NCI-H146 treated with DMSO at 0.1 percent for 48 hours (cell line): Measurements from ENCODE around the gene NMNAT2.
"Not testable (repeated sequence)": the region's sequence is repeated elsewhere in the genome, so short reads cannot be mapped to it uniquely, and the experiment has no call there.

Experiments
- DNase-seq: peaks from one replicate; lab custom pipeline; 2025; ENCODE audit not compliant: unreplicated experiment; lab: John Stamatoyannopoulos, UW

NMNAT2 gene

DNA sequence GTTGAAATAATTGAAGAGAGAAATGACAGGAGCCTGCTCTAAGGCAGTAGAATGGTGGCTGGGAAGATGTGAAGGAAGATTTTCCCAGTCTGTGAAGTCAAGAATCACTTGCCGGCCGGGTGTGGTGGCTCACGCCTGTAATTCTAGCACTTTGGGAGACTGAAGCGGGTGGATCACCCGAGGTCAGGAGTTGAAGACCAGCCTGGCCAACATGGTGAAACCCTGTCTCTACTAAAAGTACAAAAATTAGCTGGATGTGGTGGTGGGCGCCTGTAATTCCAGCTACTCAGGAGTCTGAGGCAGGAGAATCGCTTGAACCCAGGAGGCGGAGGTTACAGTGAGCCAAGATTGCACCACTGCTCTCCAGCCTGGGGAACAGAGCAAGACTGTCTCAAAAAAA is 177.3 kb downstream of the NMNAT2 start:
- DNase-seq, result not testable (repeated sequence)

DNA sequence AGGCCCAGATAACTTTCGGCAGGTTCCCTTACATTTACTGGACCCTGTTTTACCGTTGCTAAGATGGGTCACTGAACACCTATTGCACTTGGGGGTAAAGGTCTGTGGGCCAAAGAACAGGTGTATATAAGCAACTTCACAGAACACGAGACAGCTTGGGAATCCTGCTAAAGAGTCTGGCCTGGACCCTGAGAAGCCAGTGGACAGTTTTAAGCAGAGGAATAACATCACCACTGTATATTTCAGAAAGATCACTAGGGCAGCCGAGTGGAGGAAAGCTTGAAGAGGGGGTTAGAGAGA is 177.7 kb downstream of the NMNAT2 start:
- DNase-seq, result no peak

DNA sequence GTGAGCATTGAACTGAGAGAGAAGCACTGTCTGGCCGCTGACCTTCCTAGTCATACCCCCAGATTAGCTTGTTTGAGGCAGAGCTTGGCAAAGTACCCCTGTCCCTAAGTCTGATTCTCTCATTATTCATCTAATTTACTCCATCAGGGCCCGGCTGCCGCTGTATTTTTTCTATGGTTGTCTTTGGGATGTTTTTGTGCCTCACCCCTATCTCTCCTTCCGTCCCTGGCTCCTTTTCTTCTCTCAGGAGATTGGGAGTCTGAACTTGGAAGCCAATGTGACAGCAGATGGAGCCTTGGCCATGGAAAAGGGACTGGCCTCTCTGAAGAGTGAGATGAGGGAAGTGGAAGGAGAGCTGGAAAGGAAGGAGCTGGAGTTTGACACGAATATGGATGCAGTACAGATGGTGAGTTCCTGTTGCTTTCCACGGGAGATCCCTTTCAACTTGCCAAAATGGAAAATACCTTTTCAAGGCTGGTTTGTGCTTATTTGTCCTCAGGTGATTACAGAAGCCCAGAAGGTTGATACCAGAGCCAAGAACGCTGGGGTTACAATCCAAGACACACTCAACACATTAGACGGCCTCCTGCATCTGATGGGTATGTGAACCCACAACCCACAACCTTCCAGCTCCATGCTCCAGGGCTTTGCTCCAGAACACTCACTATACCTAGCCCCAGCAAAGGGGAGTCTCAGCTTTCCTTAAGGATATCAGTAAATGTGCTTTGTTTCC is 178.2 kb downstream of the NMNAT2 start:
- no peak for DNase-seq

DNA sequence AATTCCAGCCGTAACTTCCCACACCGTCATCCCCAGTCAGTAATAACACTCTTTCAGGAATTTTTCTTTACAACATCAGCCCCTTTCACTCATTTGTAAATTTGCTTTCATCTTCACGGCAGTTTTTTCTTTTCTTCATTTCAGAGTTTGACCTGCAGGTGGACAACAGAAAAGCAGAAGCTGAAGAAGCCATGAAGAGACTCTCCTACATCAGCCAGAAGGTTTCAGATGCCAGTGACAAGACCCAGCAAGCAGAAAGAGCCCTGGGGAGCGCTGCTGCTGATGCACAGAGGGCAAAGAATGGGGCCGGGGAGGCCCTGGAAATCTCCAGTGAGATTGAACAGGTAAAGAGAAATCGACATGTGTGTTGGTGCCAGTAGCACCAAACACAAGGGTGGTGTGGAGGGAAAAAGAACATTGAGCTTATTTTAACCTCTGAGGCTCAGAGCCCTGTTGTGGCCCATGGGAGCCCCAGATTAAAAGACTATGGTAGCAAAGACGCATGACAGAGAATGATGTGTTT is 178.9 kb downstream of the NMNAT2 start:
- no peak for DNase-seq

DNA sequence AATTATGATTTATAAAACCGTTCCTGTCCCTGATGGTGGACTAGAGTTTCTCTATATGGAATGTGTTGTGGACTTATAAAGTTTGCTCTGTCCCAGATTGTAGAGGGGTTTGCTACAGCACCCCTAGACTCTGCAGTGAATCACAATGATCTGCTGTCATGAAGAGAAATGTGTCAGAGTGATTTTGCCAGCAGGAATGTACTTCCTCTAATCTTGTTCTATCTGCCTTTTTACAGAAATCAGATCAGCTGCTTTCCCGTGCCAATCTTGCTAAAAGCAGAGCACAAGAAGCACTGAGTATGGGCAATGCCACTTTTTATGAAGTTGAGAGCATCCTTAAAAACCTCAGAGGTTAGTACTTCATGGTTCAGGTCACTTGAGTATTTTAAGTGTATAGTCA is 180.1 kb downstream of the NMNAT2 start:
- DNase-seq, result no peak

DNA sequence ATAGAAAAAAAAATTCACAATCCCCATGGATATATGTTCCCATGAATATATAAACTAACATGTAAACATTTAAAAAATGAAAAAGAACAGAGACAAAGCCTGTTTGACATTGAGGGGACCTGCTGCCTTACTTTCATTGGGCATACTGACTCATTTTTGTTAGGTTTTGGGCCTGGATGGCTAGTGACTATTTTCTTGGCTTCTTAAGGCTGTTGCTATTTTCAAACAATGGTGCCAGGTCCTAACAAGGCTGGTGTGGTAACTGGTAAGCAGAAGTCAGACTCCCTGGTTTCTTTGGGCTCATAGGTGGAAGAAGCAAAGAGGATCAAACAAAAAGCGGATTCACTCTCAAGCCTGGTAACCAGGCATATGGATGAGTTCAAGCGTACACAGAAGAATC is 181.1 kb downstream of the NMNAT2 start:
- DNase-seq, result no peak

DNA sequence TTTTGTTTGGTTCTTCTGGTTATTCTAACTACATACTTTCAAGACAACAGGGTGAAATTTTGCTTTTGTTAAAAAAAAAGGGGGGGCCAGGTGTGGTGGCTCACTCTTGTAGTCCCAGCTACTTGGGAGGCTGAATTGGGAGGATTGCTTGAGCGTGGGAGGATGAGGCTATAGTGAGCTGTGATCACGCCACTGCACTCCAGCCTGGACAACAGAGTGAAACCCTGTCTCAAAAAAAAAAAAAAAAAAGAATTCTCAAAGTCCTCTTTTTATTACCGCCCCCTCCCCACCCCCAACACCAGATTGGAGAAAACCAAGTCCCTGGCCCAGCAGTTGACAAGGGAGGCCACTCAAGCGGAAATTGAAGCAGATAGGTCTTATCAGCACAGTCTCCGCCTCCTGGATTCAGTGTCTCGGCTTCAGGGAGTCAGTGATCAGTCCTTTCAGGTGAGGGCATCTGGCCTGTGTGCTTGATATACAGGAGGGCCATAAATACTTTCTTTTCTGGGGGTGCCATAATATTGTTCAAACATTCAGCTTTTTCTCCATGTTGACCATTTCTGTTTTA is 181.9 kb downstream of the NMNAT2 start:
- DNase-seq, result no peak

DNA sequence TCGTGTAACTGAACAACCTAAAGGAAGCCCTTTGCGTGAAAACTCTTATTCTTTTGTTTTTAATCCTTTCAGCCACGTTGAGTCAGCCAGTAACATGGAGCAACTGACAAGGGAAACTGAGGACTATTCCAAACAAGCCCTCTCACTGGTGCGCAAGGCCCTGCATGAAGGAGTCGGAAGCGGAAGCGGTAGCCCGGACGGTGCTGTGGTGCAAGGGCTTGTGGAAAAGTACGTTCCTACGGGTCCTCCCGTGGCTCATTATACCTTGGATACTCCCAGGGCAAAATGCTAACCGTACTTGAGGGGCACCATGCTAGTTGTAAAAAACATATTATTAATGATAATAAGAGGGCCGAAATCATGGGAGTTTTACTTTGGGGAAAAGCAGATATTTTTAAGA is 182.7 kb downstream of the NMNAT2 start:
- DNase-seq, result no peak

DNA sequence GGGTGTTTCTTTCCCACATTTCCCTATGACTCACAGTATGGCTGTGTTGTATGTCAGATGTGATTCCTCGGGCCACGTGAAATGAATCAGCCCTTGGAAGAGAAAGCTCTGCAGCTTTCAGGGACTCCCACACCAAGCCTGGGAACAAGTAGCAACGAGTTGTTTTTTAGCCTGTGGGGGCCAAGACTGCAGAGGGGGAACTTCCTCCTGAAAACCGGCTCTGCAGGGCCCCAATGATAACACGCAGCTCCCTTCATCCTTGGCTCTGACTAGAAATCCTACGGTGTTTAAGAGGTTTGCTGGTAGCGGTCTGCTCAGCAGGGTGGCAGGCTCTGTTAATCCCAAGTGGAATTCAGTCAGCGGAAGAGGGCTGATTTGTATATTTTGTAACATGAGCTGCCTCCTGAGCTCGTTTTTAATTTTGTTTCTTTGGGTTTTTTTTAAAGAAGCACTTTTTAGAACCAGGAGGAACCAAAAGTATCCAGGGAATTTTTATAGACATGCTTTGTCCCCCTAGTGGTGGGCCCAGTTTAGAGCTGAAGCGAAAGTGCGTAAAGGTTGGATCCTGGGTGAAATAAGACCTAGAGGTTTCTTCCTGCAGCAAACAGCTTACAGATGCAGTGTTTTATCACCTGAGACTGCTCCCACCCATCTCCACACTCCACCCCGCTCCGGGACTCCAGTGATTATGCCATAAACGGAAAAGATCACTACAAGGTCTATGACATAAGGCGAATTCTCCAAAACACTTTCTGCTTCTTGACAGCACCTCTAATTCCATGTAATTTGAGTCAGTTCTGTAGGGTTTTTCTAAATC is 183.3 kb downstream of the NMNAT2 start:
- DNase-seq, result peak; percentile 26

DNA sequence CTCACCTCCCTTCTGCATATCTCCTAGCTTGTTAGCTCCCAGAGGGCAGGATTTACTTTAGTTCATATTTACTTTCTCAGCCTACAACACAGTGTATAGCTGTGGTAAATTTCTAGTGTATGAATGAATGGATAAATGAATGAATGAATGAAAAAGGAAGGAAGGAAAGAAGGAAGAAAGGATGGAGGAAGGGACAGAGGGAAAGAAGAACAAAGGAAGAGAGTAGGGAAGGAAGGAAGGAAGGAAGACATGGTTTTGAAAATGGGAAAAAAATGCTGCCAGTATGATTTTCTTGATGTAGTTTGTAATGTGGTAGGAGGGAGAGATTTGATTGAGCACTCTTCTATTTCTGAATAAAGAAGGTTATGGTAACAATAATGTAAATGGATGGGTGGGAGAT is 185.1 kb downstream of the NMNAT2 start:
- DNase-seq, result no peak

DNA sequence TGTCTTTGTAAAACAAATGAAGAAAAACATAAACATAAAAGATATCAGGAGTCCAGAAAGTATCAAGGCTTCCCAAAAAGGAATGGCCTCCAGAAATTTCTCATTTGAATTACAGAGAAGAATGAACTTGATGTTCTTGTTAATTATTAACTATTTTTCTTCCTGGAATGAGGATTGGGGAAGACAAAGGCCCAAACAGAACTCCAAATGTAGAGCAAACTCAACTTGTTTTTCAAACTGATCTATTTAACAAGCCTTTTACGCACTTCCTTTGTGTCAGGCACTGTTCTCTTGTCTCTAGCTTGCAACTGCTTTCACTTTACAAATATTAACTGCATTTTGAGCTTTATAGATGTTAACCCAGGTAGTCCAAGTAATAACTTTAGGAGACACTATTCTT is 186.6 kb downstream of the NMNAT2 start:
- no peak for DNase-seq

DNA sequence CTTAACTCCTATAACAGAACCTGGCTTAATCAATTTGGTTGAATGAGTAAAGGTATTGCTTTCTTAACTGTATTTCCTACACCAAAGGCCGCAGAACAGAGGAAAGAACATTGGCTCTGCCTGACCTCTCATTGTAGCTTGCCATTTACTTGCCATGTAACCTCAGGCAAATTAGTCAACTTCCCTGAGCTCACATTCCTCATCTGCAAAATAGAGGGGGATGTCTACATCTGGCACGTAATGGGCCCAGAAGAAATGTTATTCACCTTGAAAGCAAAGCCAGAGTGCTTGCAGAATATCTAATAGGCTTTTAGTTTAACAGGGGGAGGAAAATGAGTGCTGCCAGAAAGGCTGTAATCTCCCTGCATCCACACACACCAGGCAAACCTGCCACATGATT is 187.8 kb downstream of the NMNAT2 start:
- no peak for DNase-seq

DNA sequence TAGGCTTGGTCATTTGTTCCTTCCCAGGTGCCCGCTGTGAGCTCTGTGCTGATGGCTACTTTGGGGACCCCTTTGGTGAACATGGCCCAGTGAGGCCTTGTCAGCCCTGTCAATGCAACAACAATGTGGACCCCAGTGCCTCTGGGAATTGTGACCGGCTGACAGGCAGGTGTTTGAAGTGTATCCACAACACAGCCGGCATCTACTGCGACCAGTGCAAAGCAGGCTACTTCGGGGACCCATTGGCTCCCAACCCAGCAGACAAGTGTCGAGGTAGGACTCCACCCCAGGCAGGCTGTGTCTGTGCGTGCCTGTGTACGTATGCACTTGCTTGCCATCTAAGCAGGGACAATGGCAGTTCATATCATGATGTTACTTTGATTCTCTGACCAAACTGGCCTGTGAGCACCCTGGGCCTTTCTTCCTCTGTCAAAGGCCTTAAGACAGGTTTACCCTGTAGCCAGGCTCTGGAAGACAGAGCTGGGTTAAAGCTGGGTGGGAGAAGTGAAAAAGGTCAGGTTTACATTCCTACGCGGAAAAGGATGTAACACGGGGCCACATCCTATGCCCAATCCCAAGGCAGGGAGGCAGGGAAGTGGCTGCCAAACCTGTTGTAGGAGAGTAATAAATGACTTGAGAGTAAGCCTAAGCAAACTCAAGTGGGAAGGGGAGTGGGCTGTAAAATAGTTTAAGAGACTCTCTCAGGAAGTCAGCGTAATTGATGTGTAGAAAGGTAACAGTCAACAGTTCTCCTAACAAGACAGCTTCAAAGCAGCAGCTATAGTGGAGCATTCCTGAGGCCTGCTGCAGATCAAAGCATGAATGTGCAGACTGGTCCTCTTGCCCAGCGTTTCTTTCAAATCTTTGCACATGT is 189.6 kb downstream of the NMNAT2 start:
- no peak for DNase-seq

DNA sequence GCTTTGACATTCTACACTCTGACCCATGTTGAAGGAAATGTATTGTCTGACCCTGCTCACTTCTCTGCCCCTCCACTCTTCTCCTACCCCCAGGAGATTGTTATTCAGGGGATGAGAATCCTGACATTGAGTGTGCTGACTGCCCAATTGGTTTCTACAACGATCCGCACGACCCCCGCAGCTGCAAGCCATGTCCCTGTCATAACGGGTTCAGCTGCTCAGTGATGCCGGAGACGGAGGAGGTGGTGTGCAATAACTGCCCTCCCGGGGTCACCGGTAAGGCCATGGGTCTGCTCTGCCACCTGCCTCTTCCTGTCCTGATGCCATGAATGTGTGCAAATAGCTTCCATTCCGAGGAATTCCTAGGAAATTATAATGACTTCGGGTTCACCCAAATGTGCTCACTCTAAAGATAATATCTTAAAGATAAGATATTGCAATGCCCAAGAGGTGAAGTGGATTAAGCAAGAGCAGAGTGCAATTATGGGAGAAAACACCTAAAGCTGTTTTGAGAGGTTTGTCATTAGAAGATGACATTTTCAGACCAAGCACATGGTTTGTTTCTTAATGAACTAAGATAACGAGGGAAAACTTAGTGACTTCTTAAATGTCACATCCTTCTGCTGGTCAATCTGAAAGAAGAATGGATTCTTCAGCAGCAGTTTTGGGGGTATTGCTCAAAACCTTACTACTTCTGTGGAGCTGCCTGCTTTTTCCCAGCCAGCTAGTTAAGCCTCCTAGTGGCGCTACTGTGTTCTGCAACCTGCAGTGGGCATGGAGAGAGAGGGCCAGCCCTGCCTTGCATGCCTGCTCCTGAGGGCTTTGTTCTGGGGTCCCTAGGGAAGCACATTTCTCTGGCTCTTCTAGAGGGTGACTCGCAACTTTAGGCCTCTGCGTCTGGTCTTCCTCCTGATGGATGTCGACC is 190.5 kb downstream of the NMNAT2 start:
- no peak for DNase-seq

DNA sequence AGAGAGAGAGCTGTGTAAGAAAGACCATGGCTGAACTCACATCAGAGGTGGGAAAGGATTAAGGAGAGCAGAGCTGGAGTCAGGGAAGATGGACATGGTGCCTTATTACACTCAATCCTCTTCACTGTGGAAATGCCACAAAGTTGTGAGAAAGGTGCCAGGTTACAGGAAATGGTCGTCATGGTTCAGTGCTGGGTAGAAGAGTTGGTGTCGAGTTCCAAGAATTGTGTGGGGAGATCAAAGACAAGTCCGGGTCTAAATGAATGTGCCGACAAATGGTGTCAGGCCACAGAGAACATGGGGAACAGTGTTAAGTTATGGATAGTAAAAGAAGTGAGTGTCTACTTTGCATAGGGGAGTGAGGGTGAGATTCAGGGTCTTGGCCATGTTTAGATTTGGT is 191.2 kb downstream of the NMNAT2 start:
- DNase-seq, result no peak

DNA sequence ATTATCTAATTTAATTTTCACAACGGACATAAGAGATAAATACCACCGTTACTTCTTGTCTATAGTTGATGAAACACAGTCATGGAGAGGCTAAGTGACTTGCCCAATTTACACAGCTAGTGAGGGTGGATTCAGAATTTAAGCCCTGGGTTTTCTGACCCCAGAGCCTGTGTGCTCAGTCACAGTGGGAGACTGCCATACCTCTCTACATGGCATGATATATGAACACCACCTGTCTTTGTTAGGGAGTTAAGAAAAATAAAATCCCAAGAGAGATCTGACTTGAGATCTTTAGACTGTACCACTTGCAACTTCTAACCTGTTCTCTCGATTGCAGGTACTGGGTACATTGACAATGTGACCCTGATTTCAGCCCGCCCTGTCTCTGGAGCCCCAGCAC is 191.8 kb downstream of the NMNAT2 start:
- peak; percentile 29 for DNase-seq

DNA sequence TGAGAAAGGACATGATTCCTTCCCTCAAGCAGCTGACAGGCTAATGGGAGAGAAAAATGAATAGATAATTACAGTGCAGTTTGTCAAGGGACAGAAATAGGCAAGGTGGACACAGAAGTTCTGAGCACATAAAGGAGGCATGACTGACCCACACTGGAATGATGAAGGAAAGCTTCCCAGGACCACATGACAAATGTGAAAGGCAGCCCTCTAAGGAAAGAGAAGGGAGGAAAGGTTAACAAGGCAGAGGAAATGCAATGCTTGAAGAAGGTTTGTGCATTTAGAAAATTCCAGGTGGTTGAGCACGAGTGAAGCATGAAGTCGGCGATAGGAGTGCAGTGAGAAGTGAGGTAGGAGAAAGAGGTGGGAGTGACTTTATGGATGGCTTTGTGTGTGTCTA is 194.7 kb downstream of the NMNAT2 start:
- DNase-seq, result no peak

DNA sequence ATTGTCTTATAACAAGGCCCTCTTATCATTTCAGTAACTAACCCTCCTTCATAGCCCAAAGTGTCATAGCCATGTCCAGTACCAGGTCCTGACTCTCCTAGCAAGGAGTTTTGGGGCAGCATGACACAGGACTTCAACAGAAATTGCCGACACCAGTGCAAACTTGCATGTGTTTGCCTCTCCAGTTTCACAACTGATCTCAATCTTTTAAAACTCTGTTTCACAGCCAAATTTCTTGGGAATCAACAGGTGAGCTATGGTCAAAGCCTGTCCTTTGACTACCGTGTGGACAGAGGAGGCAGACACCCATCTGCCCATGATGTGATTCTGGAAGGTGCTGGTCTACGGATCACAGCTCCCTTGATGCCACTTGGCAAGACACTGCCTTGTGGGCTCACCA is 195.3 kb downstream of the NMNAT2 start:
- DNase-seq, result no peak

DNA sequence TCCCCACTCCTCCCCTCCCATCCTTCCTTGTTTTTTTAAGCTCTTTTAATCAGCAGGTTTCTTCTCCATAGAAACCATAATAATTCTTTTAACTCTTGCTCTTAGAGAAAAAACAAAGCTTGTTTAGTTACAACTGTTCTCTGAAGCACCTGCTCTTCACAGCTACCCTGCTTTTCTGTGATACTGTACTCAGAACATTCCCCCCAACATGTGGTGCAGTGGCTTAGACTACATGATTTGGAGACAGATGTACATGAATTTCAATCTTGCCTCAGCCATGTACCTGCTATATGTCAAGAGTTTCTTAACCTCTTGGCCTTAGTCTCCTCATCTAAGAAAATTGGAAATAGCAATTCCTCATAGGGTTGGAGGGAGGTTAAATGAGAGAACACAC is 198.6 kb downstream of the NMNAT2 start:
- DNase-seq, result no peak

DNA sequence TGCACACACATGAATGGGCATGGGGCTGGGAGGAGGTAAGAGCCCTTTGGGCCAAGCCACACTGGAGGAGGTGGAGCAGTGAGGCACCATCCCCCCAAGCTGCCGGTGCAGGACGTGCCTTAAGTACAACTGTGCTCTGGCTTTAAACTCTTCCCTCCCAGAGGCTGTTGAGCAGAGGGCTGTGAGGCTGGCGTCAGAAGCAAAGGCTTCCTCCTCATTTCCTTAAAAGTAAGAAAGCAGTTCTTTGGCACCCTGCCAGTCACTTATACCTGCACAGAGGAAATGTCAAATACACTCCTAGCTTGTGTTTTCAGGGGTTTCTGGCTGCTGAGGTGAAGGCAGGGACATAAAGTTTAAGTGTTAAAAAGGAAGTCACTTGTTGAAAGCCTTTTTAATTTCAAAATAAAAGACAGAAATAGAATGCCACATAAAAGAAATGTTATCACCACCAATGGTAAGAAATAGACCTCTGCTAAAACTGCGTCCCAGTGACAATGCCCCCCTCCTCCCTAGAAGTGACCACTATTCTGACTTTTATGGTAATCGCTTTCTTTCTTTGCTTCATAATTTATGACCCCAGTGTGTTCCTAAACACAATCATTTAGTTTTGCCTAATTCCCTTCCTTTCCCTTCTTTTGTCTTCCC is 199.1 kb downstream of the NMNAT2 start:
- no peak for DNase-seq
